DMS53 treated with DMSO at 0.1 percent for 48 hours (cell line): Measurements from ENCODE around the gene IL1A.
A peak's percentile ranks its signal among the peaks of the same experiment; 100 is the strongest.

Experiments used
- DNase-seq: peaks from one replicate; lab custom pipeline; 2025; ENCODE audit not compliant: unreplicated experiment; lab: John Stamatoyannopoulos, UW

Gene IL1A

DNA sequence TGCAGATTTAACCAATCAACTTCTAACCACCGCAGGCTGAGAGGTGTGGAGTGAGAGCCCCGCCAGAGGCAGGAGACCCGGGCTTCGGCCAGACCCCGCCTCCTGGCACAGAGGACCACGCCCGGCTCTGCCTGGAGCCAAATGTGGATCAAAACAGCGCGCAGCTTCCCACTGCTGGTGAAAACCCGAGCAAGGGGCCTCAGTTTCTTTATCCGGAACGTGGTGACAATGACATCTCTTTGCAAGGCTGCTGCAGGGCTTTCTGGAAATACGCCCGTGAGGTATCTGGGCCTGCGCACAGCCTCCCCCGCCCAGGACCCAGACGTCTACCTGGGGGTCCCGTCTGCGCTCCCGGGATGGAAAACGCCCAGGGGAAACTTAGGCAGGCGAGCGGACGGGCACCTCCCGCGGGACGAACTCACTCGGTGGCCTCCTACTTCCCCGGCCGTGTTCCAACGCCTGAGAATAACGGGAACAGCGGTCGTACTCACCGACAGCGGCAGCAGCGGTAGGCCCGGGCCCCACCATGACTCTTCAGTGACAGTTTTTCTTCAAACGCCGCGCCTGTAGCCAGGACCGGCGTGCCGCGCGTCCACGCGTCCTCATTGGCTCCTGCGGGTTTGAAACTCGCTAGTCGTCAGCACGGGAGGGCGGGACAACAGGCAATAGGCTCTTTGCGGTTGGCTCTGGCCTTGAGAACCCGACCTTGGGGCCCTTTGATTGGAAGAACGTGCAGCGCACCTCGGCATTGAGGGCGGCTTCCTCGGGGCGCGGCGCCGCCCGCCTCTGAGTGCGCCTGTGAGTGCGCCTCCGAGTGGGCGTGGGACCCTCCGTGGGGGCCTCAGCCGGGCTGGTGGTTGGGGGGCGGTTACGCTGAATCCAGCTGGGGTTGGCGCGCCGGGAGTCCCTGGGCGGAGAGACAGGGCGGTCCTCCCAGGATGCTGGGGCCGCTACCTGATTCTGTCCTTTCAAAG is 19.9 kb downstream of the IL1A start, which contains the start of gene CKAP2L:
TSS of gene CKAP2L (minus strand) at position 539 of the 974 bp plus-strand sequence. CDS start at position 528, 11 bp downstream.
- DNase-seq: peak; percentile 98

DNA sequence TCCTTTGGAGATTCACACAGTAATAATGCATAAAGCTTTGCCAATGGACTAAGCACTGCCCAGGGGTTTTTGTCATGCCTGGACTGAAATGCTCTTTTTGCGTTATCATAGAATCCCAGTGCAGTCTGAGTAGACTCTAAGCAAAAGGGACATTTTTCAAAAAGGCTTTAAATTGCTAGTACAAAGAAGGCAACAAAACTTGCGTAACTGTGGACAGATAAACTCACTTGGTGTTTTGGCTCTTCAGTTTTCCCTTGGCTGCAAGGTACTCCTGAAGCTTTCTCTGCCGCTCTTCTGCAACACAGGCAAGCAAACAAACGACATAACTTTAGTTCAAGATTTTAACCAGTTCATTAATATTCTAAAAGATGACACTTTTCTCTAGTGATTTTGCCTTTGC is 22.0 kb downstream of the IL1A start:
- DNase-seq: no peak

DNA sequence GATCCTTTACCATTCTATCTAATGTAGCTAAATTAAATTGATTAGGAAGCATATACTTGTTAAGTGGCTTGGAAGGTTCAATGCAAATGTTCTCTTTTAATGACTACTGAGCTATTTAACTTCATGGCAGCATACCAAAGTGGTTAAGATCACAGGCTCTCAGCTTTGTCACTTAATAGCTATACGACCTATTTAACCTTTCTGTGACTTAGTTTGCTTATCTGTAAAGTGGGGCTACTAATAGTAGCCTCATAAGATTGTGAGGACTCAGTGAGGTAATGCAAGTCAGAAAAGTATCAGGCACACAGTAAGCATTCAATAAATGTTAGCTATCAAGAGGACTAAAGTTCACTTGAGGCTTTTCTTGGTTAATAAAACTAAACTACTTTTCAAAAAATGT is 24.1 kb downstream of the IL1A start:
- no peak for DNase-seq

- no peak for DNase-seq
Observed at GRCh38 chr2:112758711-112759110, 25.6 kb downstream of the IL1A start.

DNA sequence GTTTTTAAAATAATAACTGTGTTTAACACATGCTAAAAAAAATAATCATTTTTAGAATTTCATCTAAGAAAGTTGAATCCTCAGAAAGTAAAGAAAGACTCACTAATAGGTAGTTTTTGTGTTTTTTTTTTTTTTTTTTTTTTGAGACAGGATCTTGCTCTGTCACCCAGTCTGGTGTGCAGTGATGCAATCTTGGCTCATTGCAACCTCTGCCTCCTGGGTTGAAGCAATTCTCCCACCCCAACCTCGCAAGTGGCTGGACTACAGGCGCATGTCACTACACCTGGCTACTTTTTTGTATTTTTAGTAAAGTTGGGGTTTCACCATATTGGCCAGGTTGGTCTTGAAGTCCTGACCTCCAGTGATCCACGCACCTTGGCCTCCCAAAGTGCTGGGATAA is 27.0 kb downstream of the IL1A start:
- no peak for DNase-seq

DNA sequence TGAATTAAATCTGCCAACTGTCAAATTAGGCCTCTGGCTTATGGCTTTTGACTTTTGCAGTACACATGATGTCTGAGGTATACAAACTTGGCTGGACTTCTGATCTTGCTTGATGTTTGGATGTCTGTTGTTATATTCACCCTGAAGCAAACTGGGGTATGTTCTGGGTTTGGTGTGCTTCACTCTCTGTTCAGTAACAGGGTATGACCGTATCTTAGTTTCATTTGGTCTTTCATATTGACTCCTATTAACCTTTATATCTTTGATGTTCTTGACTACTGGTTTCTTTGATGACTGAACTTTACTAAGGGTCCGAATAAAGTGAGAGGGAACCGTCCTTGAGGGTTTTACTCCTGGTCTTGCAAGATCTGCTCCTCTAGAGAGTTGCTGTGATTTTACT is 28.1 kb downstream of the IL1A start:
- no peak for DNase-seq

- DNase-seq: no peak
Observed at GRCh38 chr2:112755444-112755843, 28.8 kb downstream of the IL1A start.

DNA sequence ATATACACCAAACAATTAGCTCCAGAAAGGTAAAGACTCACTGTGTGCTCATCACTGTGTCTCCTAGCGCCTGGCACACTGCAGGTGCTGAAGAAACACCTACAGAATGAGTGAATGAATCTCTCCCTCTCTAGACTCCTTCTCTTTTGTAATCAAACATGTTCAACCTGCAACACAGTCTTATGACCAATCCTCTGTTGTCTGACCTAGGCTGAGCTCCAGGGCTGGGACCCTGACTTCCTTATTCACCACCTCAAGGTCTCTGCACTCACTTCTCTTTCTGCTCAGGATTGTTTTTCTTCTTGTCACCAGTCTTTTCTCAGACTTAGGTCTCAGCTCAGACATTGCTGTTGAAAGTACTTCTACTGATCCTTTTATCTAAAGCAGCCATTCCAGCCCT is 29.7 kb downstream of the IL1A start:
- no peak for DNase-seq

GRCh38 chr2:112752667-112753066 is 31.6 kb downstream of the IL1A start:
- no peak for DNase-seq

- no peak for DNase-seq
Observed at GRCh38 chr2:112751451-112752197, 32.7 kb downstream of the IL1A start.

- no peak for DNase-seq
Observed at GRCh38 chr2:112750560-112750843, 33.8 kb downstream of the IL1A start.

GRCh38 chr2:112749755-112750559 is 34.3 kb downstream of the IL1A start:
- DNase-seq: peak; percentile 46

DNA sequence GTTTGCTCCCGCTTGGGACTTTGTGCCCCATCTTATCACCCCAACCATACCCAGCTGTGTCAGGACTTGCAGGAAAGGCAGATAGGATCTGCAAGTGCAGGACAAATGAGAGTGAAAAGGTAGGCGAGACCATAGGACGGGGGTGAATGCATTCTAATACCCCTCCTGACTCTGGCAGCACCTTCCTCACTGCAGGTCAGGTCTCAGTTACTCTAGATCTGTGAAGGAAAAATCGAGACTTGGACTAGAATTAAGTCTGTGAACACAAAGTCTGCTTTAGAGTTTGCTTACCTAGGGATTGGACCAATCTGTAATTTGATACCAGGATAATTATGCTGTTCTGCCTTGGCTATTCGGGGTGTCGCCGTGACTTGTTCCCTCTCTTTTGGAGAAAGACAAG is 43.8 kb downstream of the IL1A start:
- no peak for DNase-seq

GRCh38 chr2:112737542-112738232 is 46.6 kb downstream of the IL1A start:
- DNase-seq: peak; percentile 46

DNA sequence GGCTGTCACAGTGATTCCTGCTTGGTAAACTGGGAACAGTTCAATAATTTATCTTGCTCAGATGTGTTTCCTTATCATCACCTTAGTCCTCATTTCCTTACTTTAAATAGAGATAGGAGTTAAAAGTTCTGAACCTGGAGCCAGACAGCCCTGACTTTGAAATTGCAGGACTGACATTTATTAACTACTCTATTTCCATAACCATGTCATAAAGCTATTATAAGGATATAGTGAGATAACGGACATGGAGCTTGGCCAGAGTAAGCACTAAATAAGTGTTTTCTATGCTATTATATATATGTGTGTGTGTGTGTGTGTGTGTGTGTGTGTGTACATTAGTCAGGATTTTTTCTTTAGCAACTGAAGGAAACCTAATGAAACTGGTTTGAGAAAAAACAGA is 50.4 kb downstream of the IL1A start:
- DNase-seq: no peak

GRCh38 chr2:112733456-112733855 is 50.8 kb downstream of the IL1A start:
- no peak for DNase-seq

- DNase-seq: peak; percentile 53
Observed at GRCh38 chr2:112731479-112731878, 52.8 kb downstream of the IL1A start.

GRCh38 chr2:112730791-112731190 is 53.5 kb downstream of the IL1A start:
- no peak for DNase-seq

- no peak for DNase-seq
Observed at GRCh38 chr2:112730216-112730615, 54.1 kb downstream of the IL1A start.

GRCh38 chr2:112728378-112729175 is 55.7 kb downstream of the IL1A start:
- DNase-seq: no peak
